Suppressor macrophage treated with lipopolysaccharide for 4 hours (primary cell): ENCODE measurements around the gene SERPINB6.
"Not testable (repeated sequence)": the region's sequence is repeated elsewhere in the genome, so short reads cannot be mapped to it uniquely, and the experiment has no call there.

Source experiments
- DNase-seq: peaks from one replicate; pipeline ENCODE4 v3.0.0-alpha.2; 2020

Gene SERPINB6

GRCh38 chr6:2953098-2953497 lies 18.3 kb downstream of the SERPINB6 start:
- no peak for DNase-seq

- peak; percentile 67 for DNase-seq
These were observed 18.7 kb downstream of the SERPINB6 start for GRCh38 chr6:2952557-2953095.

- peak; percentile 95 for DNase-seq
These were observed 19.6 kb downstream of the SERPINB6 start for GRCh38 chr6:2951728-2952127.

- DNase-seq: no peak
These were observed 20.7 kb downstream of the SERPINB6 start for GRCh38 chr6:2950713-2951112.

- no peak for DNase-seq
These were observed 21.8 kb downstream of the SERPINB6 start for GRCh38 chr6:2949536-2950083.

GRCh38 chr6:2949121-2949520 lies 22.2 kb downstream of the SERPINB6 start:
- DNase-seq: no peak

- no peak for DNase-seq
These were observed 22.9 kb downstream of the SERPINB6 start for GRCh38 chr6:2948228-2949025.

GRCh38 chr6:2947445-2947844 lies 23.9 kb downstream of the SERPINB6 start:
- DNase-seq: peak; percentile 17

GRCh38 chr6:2945153-2945452 lies 26.3 kb downstream of the SERPINB6 start:
- DNase-seq: no peak

- no peak for DNase-seq
These were observed 26.8 kb downstream of the SERPINB6 start for GRCh38 chr6:2944405-2945152.

GRCh38 chr6:2943564-2943955 lies 27.8 kb downstream of the SERPINB6 start:
- DNase-seq: no peak

GRCh38 chr6:2942914-2943563 lies 28.3 kb downstream of the SERPINB6 start:
- no peak for DNase-seq

GRCh38 chr6:2942116-2942515 lies 29.3 kb downstream of the SERPINB6 start:
- not testable (repeated sequence) for DNase-seq

GRCh38 chr6:2940851-2941250 lies 30.5 kb downstream of the SERPINB6 start:
- DNase-seq: no peak

- DNase-seq: peak; percentile 93
These were observed 31.1 kb downstream of the SERPINB6 start for GRCh38 chr6:2940010-2940850.

- DNase-seq: no peak
These were observed 31.9 kb downstream of the SERPINB6 start for GRCh38 chr6:2939315-2940009.

- DNase-seq: no peak
These were observed 32.7 kb downstream of the SERPINB6 start for GRCh38 chr6:2938632-2939083.

- no peak for DNase-seq
These were observed 33.2 kb downstream of the SERPINB6 start for GRCh38 chr6:2938004-2938631.

GRCh38 chr6:2937627-2938003 lies 33.8 kb downstream of the SERPINB6 start:
- DNase-seq: peak; percentile 47

- DNase-seq: no peak
These were observed 35.6 kb downstream of the SERPINB6 start for GRCh38 chr6:2935566-2936291.
